GM21619 (cell line): ENCODE results near the gene TKTL1.
A peak's percentile ranks its signal among the peaks of the same experiment; 100 is the strongest.

Experiments
- ATAC-seq: cut with Tn5 transposase; IDR thresholded peaks from one replicate; pipeline ENCODE4 v1.9.1; 2021; ENCODE audit not compliant: unreplicated experiment

The TKTL1 gene

GRCh38 chrX:154374313-154375155 lies 78.9 kb downstream of the TKTL1 start, which contains the start of gene FLNA:
TSS of gene FLNA (minus strand) at chrX:154374634. CDS start at chrX:154371245, 3,389 bp downstream.
- no peak for ATAC-seq

DNA sequence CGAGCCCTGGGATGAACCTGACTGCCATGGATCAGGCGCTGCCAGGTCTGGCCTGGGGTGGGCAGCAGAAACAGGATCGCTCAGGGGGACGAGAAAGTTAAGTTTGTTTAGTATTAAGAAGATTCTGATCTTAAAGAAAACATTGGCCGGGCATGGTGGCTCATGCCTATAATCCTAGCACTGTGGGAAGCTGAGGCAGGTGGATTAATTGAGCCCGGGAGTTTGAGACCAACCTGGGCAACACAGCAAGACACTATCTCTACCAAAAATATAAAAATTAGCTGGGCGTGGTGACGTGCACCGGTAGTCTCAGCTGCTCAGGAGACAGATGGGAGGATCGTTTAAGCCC lies 79.5 kb downstream of the TKTL1 start:
- no peak for ATAC-seq

GRCh38 chrX:154376774-154377173 lies 81.2 kb downstream of the TKTL1 start:
- ATAC-seq = no peak

GRCh38 chrX:154378059-154378798 lies 82.6 kb downstream of the TKTL1 start:
- no peak for ATAC-seq

DNA sequence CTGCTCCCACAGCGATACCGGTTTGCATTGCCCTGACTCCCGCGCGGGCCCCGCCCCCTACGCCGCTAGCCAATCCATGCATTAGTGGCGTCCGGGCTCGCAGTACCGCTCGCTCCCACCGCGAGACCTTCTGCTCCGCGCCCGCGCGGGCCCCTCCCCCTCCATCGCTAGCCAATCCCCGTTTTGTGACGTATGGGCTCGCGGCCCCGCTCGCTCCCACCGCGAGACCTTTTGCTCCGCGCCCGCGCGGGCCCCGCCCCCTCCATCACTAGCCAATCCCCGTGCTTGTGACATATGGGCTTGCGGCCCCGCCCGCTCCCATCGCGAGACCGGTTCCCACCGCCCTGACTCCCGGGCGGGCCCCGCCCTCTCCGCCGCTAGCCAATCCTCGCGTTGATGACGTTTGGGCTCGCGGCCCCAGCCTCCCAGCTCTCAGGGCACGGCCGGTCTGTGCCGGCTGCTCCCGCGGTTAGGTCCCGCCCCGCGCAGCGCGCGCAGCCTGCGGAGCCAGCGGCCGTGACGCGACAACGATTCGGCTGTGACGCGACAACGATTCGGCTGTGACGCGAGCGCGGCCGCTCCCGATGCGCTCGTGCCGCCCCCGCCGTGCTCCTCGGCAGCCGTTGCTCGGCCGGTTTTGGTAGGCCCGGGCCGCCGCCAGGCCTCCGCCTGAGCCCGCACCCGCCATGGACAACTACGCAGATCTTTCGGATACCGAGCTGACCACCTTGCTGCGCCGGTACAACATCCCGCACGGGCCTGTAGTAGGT lies 83.4 kb downstream of the TKTL1 start, which contains the start of gene EMD:
Gene EMD (plus strand): TSS at position 497 of the 770 bp plus-strand sequence. CDS start 190 bp downstream, at position 687.
- peak; percentile 80 for ATAC-seq

GRCh38 chrX:154379569-154379951 lies 84.0 kb downstream of the TKTL1 start:
- ATAC-seq = peak; percentile 1
